Endothelial cell of umbilical vein (primary cell): ENCODE measurements around the gene SDK2. TPM values are rescaled to one million over a fixed set of nuclear protein-coding genes. Genes with fewer than 3 reads are reported as not detected.

Experiments
- BruUV-seq: library from RNA; stranded (reverse); fragments of 400-500 nt; replicated peaks from 2 replicates; lab custom pipeline; 2021; lab: Mats Ljungman, UMichigan
- CTCF ChIA-PET: fragments of 300-600, 350-600 bp; sonication (Branson Sonifier 250); formaldehyde crosslinking; loops from one replicate; lab custom pipeline; 2021; ENCODE audit warnings: antibody characterized with exemption, inconsistent platforms; lab: Charles Lee
- POLR2A ChIA-PET: fragments of 300-600, 350-600 bp; sonication (Branson Sonifier 250); formaldehyde crosslinking; loops from one replicate; lab custom pipeline; 2021; ENCODE audit warnings: antibody characterized with exemption, inconsistent platforms; lab: Charles Lee
- DNase-seq: peaks from one replicate; pipeline ENCODE4 v3.0.0-alpha.2; 2011; ENCODE audit warnings: low read depth, low spot score
- FAIRE-seq: peaks from 2 replicates; lab custom pipeline; 2011; peaks lifted over from hg19 to GRCh38; lab: Jason Lieb, UNC
- H2AFZ ChIP-seq: 2 replicates; pipeline ENCODE4 v1.6.0; 2012; ENCODE audit warnings: low read depth, low read length, control low read depth, inconsistent platforms
- H3K27ac ChIP-seq: 2 replicates; pipeline ENCODE4 v1.5.1; 2011; ENCODE audit warnings: low read depth, mild to moderate bottlenecking, control low read depth, low read length, moderate library complexity; ENCODE audit not compliant: insufficient read depth
- H3K27me3 ChIP-seq, 2 experiments: 2 replicates each; pipeline versions ENCODE4 v1.6.0 to v1.6.1; 2011; ENCODE audit warnings: low read length in 2 of 2, mixed read lengths in 1 of 2; ENCODE audit not compliant: control insufficient read depth in 2 of 2, insufficient read depth in 2 of 2
- H3K36me3 ChIP-seq, 2 experiments: 2 replicates in 1 of 2; 3 replicates in 1 of 2; pipeline ENCODE4 v1.5.1; 2011; ENCODE audit warnings: low read length in 2 of 2, mild to moderate bottlenecking in 1 of 2, moderate library complexity in 1 of 2; ENCODE audit not compliant: control insufficient read depth in 2 of 2, insufficient read depth in 2 of 2; ENCODE audit errors: extremely low read depth in 1 of 2
- H3K4me1 ChIP-seq: 3 replicates; pipeline ENCODE4 v1.5.1; 2011; ENCODE audit warnings: mild to moderate bottlenecking, low read length; ENCODE audit not compliant: control insufficient read depth, insufficient read depth; ENCODE audit errors: extremely low read depth
- H3K4me2 ChIP-seq: 2 replicates; pipeline ENCODE4 v1.6.1; 2011; ENCODE audit warnings: low read length, control low read depth, mixed read lengths; ENCODE audit not compliant: insufficient read depth
- H3K4me3 ChIP-seq, 3 experiments: fragments of 200-600 bp in 1 of 3; sonication (generic), shearing (Covaris generic) in 1 of 3; replicated peaks in 1 of 3; 2 replicates each; pipeline ENCODE4 v1.5.1; 2011 to 2016; ENCODE audit warnings: control low read depth in 3 of 3, low read length in 3 of 3, mild to moderate bottlenecking in 2 of 3, inconsistent platforms in 1 of 3, low read depth in 1 of 3, moderate library complexity in 1 of 3; ENCODE audit not compliant: insufficient read depth in 1 of 3
- H3K79me2 ChIP-seq: 2 replicates; pipeline ENCODE4 v1.6.0; 2012; ENCODE audit warnings: low read length, inconsistent platforms; ENCODE audit not compliant: control insufficient read depth, insufficient read depth
- H3K9ac ChIP-seq: replicated peaks from 2 replicates; pipeline ENCODE3; 2011; ENCODE audit warnings: low read length, control low read depth; ENCODE audit not compliant: insufficient read depth; ENCODE audit errors: extremely low read depth
- H3K9me1 ChIP-seq: replicated peaks from 3 replicates; pipeline ENCODE4 v1.6.0; 2011; ENCODE audit warnings: mild to moderate bottlenecking, low read length; ENCODE audit not compliant: control insufficient read depth, insufficient read depth; ENCODE audit errors: extremely low read depth
- H3K9me3 ChIP-seq: replicated peaks from 2 replicates; pipeline ENCODE4 v1.5.1; 2012; ENCODE audit warnings: low read length, inconsistent platforms; ENCODE audit not compliant: control insufficient read depth, insufficient read depth
- H4K20me1 ChIP-seq: replicated peaks from 2 replicates; pipeline ENCODE3; 2011; ENCODE audit warnings: mild to moderate bottlenecking, low read length; ENCODE audit not compliant: control insufficient read depth, insufficient read depth; ENCODE audit errors: extremely low read depth
- EZH2 ChIP-seq: IDR thresholded peaks from 2 replicates; pipeline ENCODE4 v1.6.1; 2012; ENCODE audit warnings: borderline replicate concordance, low read depth, mild to moderate bottlenecking, moderate library complexity, low read length, inconsistent platforms; ENCODE audit not compliant: severe bottlenecking
- FOS ChIP-seq: IDR thresholded peaks from 2 replicates; pipeline ENCODE4 v1.6.1; 2011; ENCODE audit warnings: mild to moderate bottlenecking, low read length, moderate library complexity, borderline replicate concordance; ENCODE audit not compliant: insufficient read depth
- GATA2 ChIP-seq: IDR thresholded peaks from 2 replicates; pipeline ENCODE4 v1.7.0; 2011; ENCODE audit warnings: low read depth, mild to moderate bottlenecking, moderate library complexity, mixed read lengths, low read length; ENCODE audit not compliant: insufficient read length, insufficient read depth
- JUN ChIP-seq: IDR thresholded peaks from 2 replicates; pipeline ENCODE4 v1.6.1; 2011; ENCODE audit warnings: borderline replicate concordance, low read depth; ENCODE audit not compliant: insufficient read length, insufficient read depth
- MYC ChIP-seq: IDR thresholded peaks from one replicate; pipeline ENCODE4 v1.6.1; 2011; ENCODE audit warnings: mild to moderate bottlenecking, low read depth, low read length
- POLR2A ChIP-seq: IDR thresholded peaks from 2 replicates; pipeline ENCODE4 v1.6.1; 2012; ENCODE audit warnings: low read depth, mild to moderate bottlenecking, control low read depth, low read length
- POLR2AphosphoS5 ChIP-seq: IDR thresholded peaks from 2 replicates; pipeline ENCODE4 v1.6.1; 2012; ENCODE audit warnings: low read depth, mild to moderate bottlenecking, control low read depth, low read length, moderate library complexity; ENCODE audit not compliant: insufficient read depth
- dilution Hi-C: fragments of 300-500 bp; cut with MboI; formaldehyde crosslinking; loops from one replicate; pipeline ENCODE4 v1.15.0; 2019; ENCODE audit warnings: low sequenced_read_pairs; ENCODE audit not compliant: extremely low pct_ligation_motif_present
- intact Hi-C: fragments of 100-400 bp; cut with micrococcal nuclease; formaldehyde crosslinking; loops from one replicate; pipeline ENCODE4 v1.10.0; 2022
- polyA plus RNA-seq, 4 experiments: library from polyadenylated mRNA; depleted of rRNA in 3 of 4; stranded (reverse) in 3 of 4; unstranded in 1 of 4; fragments of >200 nt; gene quantifications; 2 replicates each; pipeline versions ENCODE4 v1.2.1 to v1.2.3, GENCODE V29; 2011 to 2012; ENCODE audit warnings: missing spikeins in 1 of 4
- total RNA-seq: library from RNA; stranded (reverse); gene quantifications from 2 replicates; pipeline ENCODE4 v1.2.3, GENCODE V29; 2021
- TF ChIP-seq, protein P1 (sequence below), 2 donors: IDR thresholded peaks; 1 replicate in 1 of 2; 2 replicates in 1 of 2; pipeline ENCODE4 v1.5.1; 2011; ENCODE audit warnings: low read length in 2 of 2, mild to moderate bottlenecking in 2 of 2, moderate library complexity in 2 of 2, control low read depth in 1 of 2, inconsistent platforms in 1 of 2, low read depth in 1 of 2; ENCODE audit not compliant: insufficient read depth in 1 of 2; ENCODE audit errors: extremely low read depth in 1 of 2
- TF ChIP-seq, protein P2 (sequence below): IDR thresholded peaks from 2 replicates; pipeline ENCODE4 v1.6.1; 2011; ENCODE audit not compliant: insufficient read depth, insufficient read length

The SDK2 gene
- total and polyA plus RNA-seq, 2 donors (not counting 3 experiments of a cell fraction or from before 2014, with no cell fraction given): not detected

DNA sequence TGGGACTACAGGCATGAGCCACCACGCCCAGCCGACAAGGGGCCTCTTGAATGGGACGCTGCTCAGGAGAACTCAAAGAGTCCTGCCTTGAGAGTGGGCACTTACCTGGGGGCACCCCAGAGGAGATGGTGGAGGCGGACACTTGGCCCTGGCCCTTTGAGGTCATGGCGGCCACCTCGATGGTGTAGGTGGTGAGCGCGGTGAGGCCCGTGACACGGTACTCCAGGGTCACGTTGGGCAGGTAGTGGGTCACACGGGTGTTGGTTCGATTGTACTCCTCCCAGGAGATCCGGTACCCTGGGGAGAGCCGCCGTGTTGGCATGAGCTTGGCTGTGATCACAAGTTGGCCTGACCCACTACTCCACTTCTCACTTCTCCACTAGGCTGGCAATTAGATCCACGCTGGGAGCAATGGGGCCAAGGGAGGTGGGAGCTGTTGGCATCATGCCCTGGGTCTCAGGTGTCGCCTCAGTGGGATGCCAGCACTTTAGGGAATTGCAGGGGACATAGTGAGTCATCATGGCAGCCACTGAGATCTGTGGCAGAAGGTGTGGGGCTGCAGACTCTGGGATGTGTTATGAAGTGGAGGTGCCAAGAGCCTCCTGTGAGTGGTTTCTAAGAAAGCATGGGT is 243.2 kb downstream of the SDK2 start:
- FAIRE-seq (no peak), DNase-seq (no peak)
- Histone ChIP-seq H3K4me3 (no peak overlapping the region), H3K79me2 (no peaks in the 10 kb centered on the region), H3K27me3 (no peaks in the 10 kb centered on the region), H3K9me3 (no peaks in the 10 kb centered on the region), H2AFZ (no peak overlapping the region), H3K4me2 (no peak overlapping the region), H3K9ac (no peak overlapping the region), H3K9me1 (no peaks in the 10 kb centered on the region), H4K20me1 (no peaks in the 10 kb centered on the region), H3K27ac (no peak overlapping the region), H3K4me1 (no peaks in the 10 kb centered on the region), H3K36me3 (no peaks in the 10 kb centered on the region)
- no peak for TF ChIP-seq EZH2
- TF ChIP-seq FOS: no peak
- no peak for TF ChIP-seq JUN
- no peak for TF ChIP-seq POLR2A
- TF ChIP-seq, protein P1, sequence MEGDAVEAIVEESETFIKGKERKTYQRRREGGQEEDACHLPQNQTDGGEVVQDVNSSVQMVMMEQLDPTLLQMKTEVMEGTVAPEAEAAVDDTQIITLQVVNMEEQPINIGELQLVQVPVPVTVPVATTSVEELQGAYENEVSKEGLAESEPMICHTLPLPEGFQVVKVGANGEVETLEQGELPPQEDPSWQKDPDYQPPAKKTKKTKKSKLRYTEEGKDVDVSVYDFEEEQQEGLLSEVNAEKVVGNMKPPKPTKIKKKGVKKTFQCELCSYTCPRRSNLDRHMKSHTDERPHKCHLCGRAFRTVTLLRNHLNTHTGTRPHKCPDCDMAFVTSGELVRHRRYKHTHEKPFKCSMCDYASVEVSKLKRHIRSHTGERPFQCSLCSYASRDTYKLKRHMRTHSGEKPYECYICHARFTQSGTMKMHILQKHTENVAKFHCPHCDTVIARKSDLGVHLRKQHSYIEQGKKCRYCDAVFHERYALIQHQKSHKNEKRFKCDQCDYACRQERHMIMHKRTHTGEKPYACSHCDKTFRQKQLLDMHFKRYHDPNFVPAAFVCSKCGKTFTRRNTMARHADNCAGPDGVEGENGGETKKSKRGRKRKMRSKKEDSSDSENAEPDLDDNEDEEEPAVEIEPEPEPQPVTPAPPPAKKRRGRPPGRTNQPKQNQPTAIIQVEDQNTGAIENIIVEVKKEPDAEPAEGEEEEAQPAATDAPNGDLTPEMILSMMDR (IDR thresholded peaks at IDR 0.05; ENCODE audit: extremely low read depth in 1 of 2, insufficient read depth in 1 of 2, low read depth in 1 of 2, low read length in 2 of 2): no peak
- TF ChIP-seq, protein P2, sequence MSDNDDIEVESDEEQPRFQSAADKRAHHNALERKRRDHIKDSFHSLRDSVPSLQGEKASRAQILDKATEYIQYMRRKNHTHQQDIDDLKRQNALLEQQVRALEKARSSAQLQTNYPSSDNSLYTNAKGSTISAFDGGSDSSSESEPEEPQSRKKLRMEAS: no peak
- no peak for TF ChIP-seq POLR2AphosphoS5
- TF ChIP-seq GATA2: no peak
- no peak for TF ChIP-seq MYC
- dilution Hi-C loops: no loop called here
- POLR2A ChIA-PET: no interaction called here
- intact Hi-C loops: no loop called here
- no TSS peak for BruUV-seq
- CTCF ChIA-PET: no interaction called here
